GM12892 (cell line): Measurements from ENCODE around the gene MICAL2.

Experiments used
- POLR2A ChIP-seq: IDR thresholded peaks from 2 replicates; pipeline ENCODE4 v1.6.1; 2011; ENCODE audit warnings: low read depth, low read length, control low read depth
- POLR2AphosphoS5 ChIP-seq: IDR thresholded peaks from 2 replicates; pipeline ENCODE4 v1.6.1; 2011; ENCODE audit warnings: low read depth, low read length, control low read depth

GRCh38 chr11:12147827-12148226 lies 37.4 kb downstream of the MICAL2 start:
- TF ChIP-seq POLR2A: no peak
- no peak for TF ChIP-seq POLR2AphosphoS5
